NCI-H2227 (cell line): Measurements from ENCODE around the gene CPN1.
"Not testable (repeated sequence)": the region's sequence is repeated elsewhere in the genome, so short reads cannot be mapped to it uniquely, and the experiment has no call there.

Source experiments
- DNase-seq: peaks from one replicate; lab custom pipeline; 2025; ENCODE audit not compliant: unreplicated experiment; lab: John Stamatoyannopoulos, UW

Gene CPN1

GRCh38 chr10:100025576-100025975 is 56.1 kb downstream of the CPN1 start:
- DNase-seq = no peak

- no peak for DNase-seq
Observed at GRCh38 chr10:100024748-100025147, 56.9 kb downstream of the CPN1 start.

- no peak for DNase-seq
Observed at GRCh38 chr10:100022403-100022802, 59.3 kb downstream of the CPN1 start.

GRCh38 chr10:100021322-100021721 is 60.3 kb downstream of the CPN1 start:
- DNase-seq = no peak

- DNase-seq = peak; percentile 38
Observed at GRCh38 chr10:100020886-100021253, 60.8 kb downstream of the CPN1 start.

DNA sequence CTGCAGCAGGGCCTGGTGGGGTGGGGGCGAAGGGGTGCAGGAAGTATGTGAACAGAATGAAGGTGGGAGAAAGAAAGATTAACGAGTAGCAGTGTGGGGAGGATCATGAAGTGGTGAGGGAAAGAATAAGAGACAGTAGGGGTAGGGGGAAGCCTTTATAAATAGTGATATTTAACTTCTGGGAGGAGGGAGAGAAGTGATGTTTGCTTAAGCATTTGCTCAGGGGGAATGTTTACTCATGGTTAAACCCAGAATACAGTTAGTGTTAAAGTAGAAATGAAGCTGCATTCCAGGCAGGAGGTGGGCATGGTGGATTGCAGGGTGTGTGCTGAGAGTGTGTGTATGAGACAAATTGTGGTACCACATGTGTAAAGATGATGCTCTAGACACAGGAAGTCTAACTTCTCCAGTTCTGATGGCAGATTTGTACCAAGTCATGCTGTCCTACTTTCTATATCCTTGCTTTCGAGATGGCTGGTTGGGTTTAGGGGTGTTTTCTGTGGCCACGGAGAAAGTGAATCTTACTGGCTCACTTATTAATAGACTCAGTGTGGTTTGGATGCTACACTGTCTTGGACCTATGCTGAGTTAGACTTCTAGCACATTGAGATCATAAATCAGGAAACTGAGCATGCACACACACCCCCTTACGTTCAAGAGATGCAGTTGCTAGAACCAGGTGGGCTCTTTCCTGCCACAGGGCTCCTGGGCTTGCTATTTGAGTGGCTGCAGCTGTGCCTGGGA is 61.4 kb downstream of the CPN1 start:
- peak; percentile 38 for DNase-seq

- peak; percentile 20 for DNase-seq
Observed at GRCh38 chr10:100019787-100020141, 61.9 kb downstream of the CPN1 start.

DNA sequence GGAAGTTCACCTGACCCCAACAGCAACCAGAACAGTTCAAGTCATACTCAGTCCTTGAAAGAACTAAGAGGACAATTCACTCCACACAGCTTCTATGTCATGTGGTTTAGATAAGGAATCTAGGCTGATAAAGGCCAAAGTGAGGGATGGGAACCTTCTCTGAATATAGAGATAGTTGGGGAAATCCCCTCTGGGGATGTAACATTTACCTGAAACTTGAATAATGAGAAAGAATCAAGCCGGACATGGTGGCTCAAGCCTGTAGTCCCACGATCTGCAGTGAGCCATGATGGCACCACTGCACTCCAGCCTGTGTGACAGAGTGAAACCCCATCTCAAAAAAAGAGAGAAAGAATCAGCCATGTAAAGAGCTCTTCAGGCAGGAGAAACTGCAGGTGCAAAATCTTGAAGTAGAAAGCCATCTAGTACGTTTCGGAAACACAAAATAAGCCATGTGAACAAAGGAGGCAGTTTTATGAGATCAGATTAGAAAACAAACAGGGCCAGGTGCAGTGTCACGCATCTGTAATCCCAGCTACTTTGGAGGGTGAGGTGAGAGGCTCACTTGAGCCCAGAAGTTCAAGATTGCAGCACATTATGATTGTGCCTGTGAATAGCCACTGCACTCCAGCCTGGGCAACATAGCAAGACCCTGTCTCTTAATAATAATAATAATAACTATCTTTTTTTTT is 67.5 kb downstream of the CPN1 start:
- no peak for DNase-seq

GRCh38 chr10:100013621-100014020 is 68.0 kb downstream of the CPN1 start:
- DNase-seq = no peak

DNA sequence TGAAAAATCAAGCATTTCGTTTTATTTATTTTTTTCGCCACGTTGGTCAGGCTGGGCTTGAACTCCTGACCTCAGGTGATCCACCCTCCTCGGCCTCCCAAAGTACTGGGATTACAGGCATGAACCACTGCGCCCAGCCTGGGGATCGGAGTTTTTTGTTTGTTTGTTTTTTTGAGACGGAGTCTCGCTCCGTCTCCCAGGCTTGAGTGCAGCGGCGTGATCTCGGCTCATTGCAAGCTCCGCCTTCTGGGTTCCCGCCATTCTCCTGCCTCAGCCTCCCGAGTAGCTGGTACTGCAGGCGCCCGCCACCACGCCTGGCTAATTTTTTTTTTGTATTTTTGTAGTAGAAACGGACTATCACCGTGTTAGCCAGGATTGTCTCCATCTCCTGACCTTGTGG is 69.8 kb downstream of the CPN1 start:
- DNase-seq = not testable (repeated sequence)

DNA sequence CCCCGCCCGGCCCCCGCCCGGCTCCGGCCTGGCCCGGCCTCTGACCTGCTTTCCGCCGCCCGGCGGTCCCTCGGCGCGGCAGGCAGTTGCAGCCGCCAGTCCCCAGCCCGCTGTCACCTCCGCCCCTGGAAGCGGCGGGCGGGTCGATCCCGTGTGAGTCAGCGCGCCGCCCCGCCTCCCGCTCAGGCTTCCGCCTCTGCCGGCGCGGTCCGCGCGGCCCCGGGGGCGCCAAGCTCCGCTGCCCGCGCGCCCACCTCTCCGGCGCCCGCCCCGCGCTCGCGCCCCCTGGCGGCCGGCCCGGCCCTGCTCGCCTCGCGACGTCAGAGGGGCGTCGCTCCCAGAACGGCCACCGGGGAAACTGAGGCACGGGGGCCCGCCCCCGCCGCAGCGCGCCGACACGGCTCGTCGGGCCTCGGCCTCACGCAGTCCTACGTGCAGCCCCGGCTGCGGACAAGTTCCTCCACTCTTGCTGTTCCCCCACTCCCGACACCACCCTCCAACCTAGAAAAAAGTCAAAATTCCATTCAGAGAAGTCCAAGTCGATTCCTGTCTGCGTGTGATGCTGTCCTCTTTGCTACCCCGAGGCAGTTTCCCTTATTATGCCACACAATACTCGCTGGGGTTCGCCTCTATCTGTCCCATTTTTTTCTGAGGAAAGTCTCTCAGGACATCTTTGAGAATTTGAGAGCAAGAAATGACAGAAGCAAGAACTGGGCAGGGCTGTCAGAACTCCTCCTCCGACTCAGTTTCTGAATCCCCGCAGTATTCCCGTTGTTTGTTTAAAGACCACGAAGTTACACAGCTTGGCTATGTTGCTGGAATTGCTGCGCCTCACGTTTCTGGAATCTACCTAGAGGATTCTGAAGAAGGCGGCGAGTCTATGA is 71.6 kb downstream of the CPN1 start, which contains the start of gene DNMBP:
Gene DNMBP (minus strand): TSS at position 155 of the 884 bp plus-strand sequence. CDS start 37,823 bp downstream, outside the sequence.
- peak; percentile 88 for DNase-seq

DNA sequence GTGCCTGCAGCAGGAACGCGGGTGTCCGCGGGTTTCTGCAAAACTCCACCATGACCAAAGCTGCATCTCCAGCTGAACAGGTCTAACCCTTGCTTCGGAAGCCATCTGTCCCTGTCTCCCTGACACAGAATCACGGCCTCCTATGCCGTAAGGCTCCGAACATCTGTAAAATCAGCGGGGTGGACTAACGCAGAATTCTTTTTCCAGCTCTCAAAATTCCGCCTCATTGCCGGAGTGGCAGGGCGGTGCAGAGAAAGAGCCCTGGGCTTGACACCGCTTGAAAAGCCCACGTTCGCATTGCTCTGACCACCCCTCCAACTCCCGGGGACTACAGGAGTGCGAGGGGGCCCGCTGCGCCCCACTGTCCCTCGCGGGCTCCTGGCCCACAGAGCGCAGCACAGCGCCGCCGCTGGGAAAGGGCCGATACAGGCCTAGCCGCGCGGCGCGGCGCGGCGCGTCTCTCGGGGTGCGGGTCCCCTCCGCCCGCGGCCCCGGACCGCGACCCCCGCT is 72.3 kb downstream of the CPN1 start:
- DNase-seq = peak; percentile 76

DNA sequence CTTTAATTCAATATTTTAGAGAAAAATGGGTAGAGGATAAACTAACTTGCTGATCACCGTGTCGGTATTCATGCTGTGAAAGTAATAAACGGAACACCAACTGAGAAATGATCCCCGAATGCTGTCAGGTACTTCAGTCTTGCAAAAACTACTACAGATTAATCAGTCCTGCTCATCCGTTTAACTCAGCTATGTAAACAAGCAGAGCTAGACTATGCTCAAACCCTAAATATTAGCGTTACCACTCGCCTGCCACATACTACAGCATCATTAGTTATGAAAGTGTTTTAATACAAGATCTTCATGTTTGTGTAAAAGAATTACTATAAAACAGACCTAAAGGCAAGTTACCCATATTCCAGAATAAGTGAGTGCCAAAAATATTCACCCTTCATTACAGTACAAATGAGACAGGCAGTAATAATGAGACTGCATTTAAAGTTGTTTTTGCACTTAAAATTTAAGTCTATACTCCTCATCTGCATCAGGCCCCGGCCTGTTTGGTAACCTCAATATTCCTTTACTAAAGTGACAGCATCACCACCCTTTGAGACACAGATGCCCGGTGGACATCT is 72.9 kb downstream of the CPN1 start:
- no peak for DNase-seq

DNA sequence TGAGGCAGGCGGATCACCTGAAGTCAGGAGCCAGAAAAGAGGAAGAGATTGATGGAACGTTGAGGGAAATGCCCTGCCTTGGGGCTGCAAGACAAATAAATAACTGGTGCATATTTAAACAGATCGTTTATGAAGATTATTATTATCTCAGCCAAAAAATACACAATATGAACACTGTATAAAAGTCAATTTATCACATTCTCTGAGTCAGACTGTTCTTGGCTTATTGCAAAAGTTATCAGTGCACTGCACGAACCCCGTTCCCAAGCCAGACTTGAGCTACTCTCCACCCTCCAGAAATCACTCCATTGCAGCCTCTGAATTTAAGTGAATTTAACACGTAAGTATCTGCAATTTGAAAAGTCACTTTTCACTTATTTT is 73.5 kb downstream of the CPN1 start:
- DNase-seq = no peak

- DNase-seq = no peak
Observed at GRCh38 chr10:100007231-100008141, 74.2 kb downstream of the CPN1 start.

- peak; percentile 6 for DNase-seq
Observed at GRCh38 chr10:100006243-100006886, 75.3 kb downstream of the CPN1 start.

GRCh38 chr10:100004805-100005510 is 76.7 kb downstream of the CPN1 start:
- no peak for DNase-seq

DNA sequence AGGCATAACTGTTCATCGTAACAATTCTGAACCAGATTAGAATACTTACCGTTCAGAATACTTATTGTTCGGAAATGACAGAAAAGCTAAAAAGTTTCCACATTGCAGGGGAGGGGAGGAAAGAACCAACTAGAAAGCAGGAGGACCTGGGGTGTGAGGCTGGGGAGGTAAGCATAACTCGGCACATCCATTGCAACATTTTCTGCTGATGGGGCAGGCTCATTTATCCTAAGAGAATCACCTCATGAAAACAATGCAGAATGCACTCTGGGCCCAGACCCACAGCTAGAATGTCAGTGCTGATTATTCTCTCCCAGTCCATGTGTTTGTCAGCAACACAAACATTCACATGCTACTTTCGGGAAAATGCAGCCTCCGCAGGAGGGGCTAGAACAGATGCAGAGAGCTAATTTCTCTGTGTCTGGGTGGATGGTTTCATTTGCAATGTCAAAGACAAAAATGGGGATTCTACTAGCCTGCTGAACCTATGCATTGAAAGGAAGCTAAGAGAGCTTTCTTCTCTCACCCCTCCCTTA is 81.5 kb downstream of the CPN1 start:
- DNase-seq = no peak
